Cardiac fibroblast (primary cell): ENCODE measurements around the gene DISP3.

Experiments
- DNase-seq, 2 donors: peaks; one replicate each; pipeline versions ENCODE4 v3.0.0 to v3.0.0-alpha.2; 2010; ENCODE audit warnings: low read depth in 2 of 2
- H3K4me3 ChIP-seq, 2 donors: replicated peaks in 1 of 2; 1 replicate in 1 of 2; 2 replicates in 1 of 2; pipeline ENCODE4 v1.5.1; 2011; ENCODE audit warnings: low read depth in 2 of 2, low read length in 2 of 2, mild to moderate bottlenecking in 2 of 2, moderate library complexity in 1 of 2
- CTCF ChIP-seq: IDR thresholded peaks from one replicate; pipeline ENCODE4 v1.5.1; 2011; ENCODE audit warnings: low read depth, mild to moderate bottlenecking, low read length, inconsistent platforms

The DISP3 gene

GRCh38 chr1:11475748-11476147 is 3.2 kb upstream of the DISP3 start:
- no peak for TF ChIP-seq CTCF

GRCh38 chr1:11479375-11479979 is 522 bp downstream of the DISP3 start:
- TF ChIP-seq CTCF, result no peak
- H3K4me3 ChIP-seq, result peak overlapping the region; percentile 54

More at GRCh38 chr1:11475748-11476147, 3.2 kb upstream of the DISP3 start:
- H3K4me3 ChIP-seq, result no peak overlapping the region
- no peak for DNase-seq

DNA sequence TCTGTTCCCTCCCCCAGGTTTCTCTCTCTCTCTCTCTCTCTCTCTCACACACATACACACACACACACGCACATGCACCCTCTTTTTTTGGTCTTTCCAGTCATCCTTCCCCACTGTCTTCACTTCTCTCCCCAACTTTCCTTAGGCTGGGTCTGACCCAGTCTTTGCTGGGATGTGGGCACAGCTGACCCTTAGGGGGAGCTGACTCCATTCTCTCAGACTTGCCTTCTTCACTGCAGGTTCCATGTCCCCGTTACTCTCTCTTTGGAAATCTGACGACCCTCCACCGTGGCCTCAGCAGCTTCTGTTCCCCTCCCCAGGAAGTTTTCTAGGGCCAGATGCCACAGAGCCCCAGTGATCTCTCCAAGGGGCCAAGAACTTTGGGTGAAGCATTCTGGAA is 2.1 kb downstream of the DISP3 start:
- no peak for TF ChIP-seq CTCF
- H3K4me3 ChIP-seq, result no peak overlapping the region
- no peak for DNase-seq

More at GRCh38 chr1:11479375-11479979, 522 bp downstream of the DISP3 start:
- no peak for DNase-seq

- no peak for DNase-seq
- H3K4me3 ChIP-seq, result no peak overlapping the region
- no peak for TF ChIP-seq CTCF
Observed at GRCh38 chr1:11482198-11482597, 3.2 kb downstream of the DISP3 start.

- no peak for DNase-seq
- no peak overlapping the region for H3K4me3 ChIP-seq
- TF ChIP-seq CTCF, result no peak
Observed at GRCh38 chr1:11482701-11483479, 3.9 kb downstream of the DISP3 start.

DNA sequence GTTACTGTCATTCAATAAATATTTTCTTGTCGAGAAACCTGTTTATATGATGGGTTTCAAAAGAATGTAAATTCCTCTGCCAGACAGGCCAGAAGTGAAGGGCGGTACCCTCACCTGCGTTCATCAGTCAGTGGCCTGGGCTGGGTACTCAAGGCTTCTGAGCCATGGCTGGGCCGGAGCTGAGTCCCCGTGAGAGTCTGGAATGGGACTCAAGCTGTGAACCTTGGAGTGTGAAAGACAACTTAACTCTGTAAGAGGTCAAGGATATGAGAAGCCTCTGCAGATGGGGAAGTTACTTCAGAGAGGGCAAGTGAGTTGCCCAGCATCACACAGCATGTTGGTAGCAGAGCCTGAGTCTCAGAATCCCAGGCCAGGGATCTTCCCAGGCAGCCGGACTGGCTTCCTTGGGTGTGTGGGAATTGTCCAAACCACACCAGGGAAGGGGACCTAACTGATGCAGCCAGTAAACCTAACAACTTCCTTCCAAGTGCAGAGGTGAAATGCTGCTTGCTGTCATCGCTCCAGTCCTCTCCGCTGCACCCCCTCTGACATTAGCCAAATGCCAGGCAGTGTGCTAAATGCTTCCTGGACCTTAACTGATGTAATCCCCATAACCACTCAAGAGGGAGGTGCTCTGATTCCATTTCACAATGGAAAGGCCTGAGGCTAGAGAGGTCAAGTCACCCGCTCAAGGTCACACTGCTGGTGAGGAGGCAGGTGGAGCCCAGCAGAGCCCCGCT is 4.8 kb downstream of the DISP3 start:
- no peak for DNase-seq
- no peak overlapping the region for H3K4me3 ChIP-seq
- TF ChIP-seq CTCF, result no peak
